ENCODE results near the gene OR8D4. TPM values are rescaled to one million over a fixed set of nuclear protein-coding genes. Genes with fewer than 3 reads are reported as not detected.

Gene OR8D4
- total RNA-seq, 1 experiment from 2014 or later = not detected

DNA sequence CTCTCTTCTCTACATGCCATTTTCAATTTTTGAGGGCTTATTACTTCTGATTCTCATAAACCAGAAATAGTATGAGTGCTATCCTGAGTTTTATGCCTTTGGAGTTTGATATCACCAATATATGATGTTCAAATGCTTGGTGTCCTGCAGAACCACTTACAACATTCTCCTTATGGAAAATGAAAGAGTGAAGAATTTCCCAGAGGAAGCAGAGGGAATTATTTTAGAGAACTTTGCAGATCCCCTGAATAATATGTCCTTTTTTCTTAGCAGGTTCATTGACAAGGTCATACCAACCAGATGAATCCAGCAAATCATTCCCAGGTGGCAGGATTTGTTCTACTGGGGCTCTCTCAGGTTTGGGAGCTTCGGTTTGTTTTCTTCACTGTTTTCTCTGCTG lies 37.4 kb downstream of the OR8D4 start, which contains the start of gene OR4D5:
TSS of gene OR4D5 (plus strand) at position 301 of the 400 bp plus-strand sequence. CDS start at position 301, 0 bp downstream.
- Histone ChIP-seq H2AFZ (ENCODE audit: low read length) (no peak within 1 kb of the TSS), H3K18ac (ENCODE audit: insufficient read length, low read depth, low read length) (no peak within 1 kb of the TSS), H2BK20ac (ENCODE audit: low read depth, low read length, poor library complexity, severe bottlenecking) (no peak within 1 kb of the TSS), H4K91ac (ENCODE audit: insufficient read length, low read depth, low read length) (no peak within 1 kb of the TSS), H2BK12ac (ENCODE audit: insufficient read length, low read depth, low read length) (no peak within 1 kb of the TSS), H3K56ac (ENCODE audit: insufficient read length, low read depth, low read length) (no peak within 1 kb of the TSS), H3K79me1 (ENCODE audit: insufficient read depth, low read depth, low read length, poor library complexity, severe bottlenecking) (no peaks in the 10 kb centered on the region), H2BK5ac (ENCODE audit: insufficient read length, low read length) (no peak within 1 kb of the TSS), H3K4me2 (ENCODE audit: insufficient read depth, insufficient read length, low read length) (no peak within 1 kb of the TSS), H2BK15ac (ENCODE audit: low read depth, low read length) (no peak within 1 kb of the TSS), H3K79me2 (ENCODE audit: insufficient read depth, low read length) (no peaks in the 10 kb centered on the region), H3T11ph (ENCODE audit: low read length) (no peak within 1 kb of the TSS), H3K23ac (ENCODE audit: insufficient read length, low read depth, low read length) (no peak within 1 kb of the TSS), H4K5ac (ENCODE audit: insufficient read length, low read depth, low read length) (no peak within 1 kb of the TSS), H4K20me1 (ENCODE audit: control insufficient read depth, insufficient read depth, insufficient read length) (no peaks in the 10 kb centered on the region), H3K9ac (ENCODE audit: extremely low read depth, insufficient read length, low read length) (no peak within 1 kb of the TSS), H2AK5ac (ENCODE audit: insufficient read length, low read length) (no peak within 1 kb of the TSS), H3K4ac (ENCODE audit: low read depth, low read length) (no peak within 1 kb of the TSS), H3K14ac (ENCODE audit: insufficient read depth, low read length) (no peak within 1 kb of the TSS), H3K9me3 (ENCODE audit: control insufficient read depth, low read depth, low read length) (no peaks in the 10 kb centered on the region), H3K27ac (ENCODE audit: insufficient read length, low read depth, low read length) (no peak within 1 kb of the TSS), H3K4me1 (ENCODE audit: insufficient read depth, low read length) (no peaks in the 10 kb centered on the region), H2BK120ac (ENCODE audit: low read depth, low read length, poor library complexity, severe bottlenecking) (no peak within 1 kb of the TSS), H4K8ac (replicated peaks; ENCODE audit: insufficient read length, low read depth, low read length) (no peak within 1 kb of the TSS), H3K27me3 (ENCODE audit: insufficient read depth, low read length) (no peaks in the 10 kb centered on the region), H3K23me2 (ENCODE audit: insufficient read length, low read depth, low read length, poor library complexity, severe bottlenecking) (no peaks in the 10 kb centered on the region)
- no peaks in the 10 kb centered on the region; a peak in 1 of 5 replicates for H3K9me3 Mint-ChIP-seq
- H3K4me3 Mint-ChIP-seq = no peak within 1 kb of the TSS
- WGBS (ENCODE audit: extremely low coverage, insufficient read length, low lambda C conversion rate) = no CpG with 5 or more reads among the region's 1 CpG
- H3K4me1 Mint-ChIP-seq = no peaks in the 10 kb centered on the region
- no peak for DNase-seq
- H3K36me3 Mint-ChIP-seq (ENCODE audit: insufficient read depth in 1 of 3, low read depth in 3 of 3) = no peaks in the 10 kb centered on the region; a peak in 1 of 7 replicates
- no peaks in the 10 kb centered on the region; the same call in 1 of the 2 replicates for H3K27me3 Mint-ChIP-seq (ENCODE audit: low read depth)
- H3K27ac Mint-ChIP-seq = no peak within 1 kb of the TSS; a peak in 2 of 7 replicates
- TF ChIP-seq, protein P1, sequence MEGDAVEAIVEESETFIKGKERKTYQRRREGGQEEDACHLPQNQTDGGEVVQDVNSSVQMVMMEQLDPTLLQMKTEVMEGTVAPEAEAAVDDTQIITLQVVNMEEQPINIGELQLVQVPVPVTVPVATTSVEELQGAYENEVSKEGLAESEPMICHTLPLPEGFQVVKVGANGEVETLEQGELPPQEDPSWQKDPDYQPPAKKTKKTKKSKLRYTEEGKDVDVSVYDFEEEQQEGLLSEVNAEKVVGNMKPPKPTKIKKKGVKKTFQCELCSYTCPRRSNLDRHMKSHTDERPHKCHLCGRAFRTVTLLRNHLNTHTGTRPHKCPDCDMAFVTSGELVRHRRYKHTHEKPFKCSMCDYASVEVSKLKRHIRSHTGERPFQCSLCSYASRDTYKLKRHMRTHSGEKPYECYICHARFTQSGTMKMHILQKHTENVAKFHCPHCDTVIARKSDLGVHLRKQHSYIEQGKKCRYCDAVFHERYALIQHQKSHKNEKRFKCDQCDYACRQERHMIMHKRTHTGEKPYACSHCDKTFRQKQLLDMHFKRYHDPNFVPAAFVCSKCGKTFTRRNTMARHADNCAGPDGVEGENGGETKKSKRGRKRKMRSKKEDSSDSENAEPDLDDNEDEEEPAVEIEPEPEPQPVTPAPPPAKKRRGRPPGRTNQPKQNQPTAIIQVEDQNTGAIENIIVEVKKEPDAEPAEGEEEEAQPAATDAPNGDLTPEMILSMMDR (conservative IDR thresholded peaks at IDR 0.05) = no peak

All from H9 (cell line).